ENCODE data around the gene SIGLEC6.

The SIGLEC6 gene

GRCh38 chr19:51472607-51473006 is 58.9 kb downstream of the SIGLEC6 start:
- no peak for DNase-seq

- DNase-seq = no peak
Measured at GRCh38 chr19:51471527-51471926, 59.9 kb downstream of the SIGLEC6 start.

- DNase-seq = no peak
Measured at GRCh38 chr19:51470966-51471365, 60.5 kb downstream of the SIGLEC6 start.

- DNase-seq = no peak
Measured at GRCh38 chr19:51469629-51470028, 61.8 kb downstream of the SIGLEC6 start.

GRCh38 chr19:51469162-51469561 is 62.3 kb downstream of the SIGLEC6 start:
- no peak for DNase-seq

- DNase-seq = no peak
Measured at GRCh38 chr19:51468545-51468920, 62.9 kb downstream of the SIGLEC6 start.

- DNase-seq = no peak
Measured at GRCh38 chr19:51467864-51468544, 63.5 kb downstream of the SIGLEC6 start.
